H1 (cell line): Measurements from ENCODE around the gene NR2F1-AS1. TPM values are rescaled to one million over a fixed set of nuclear protein-coding genes. Genes with fewer than 3 reads are reported as not detected.

Experiments
- EZH2 ChIP-seq: fragments of 200-600 bp; sonication (generic); IDR thresholded peaks from 2 replicates; pipeline ENCODE4 v1.7.1; 2012; ENCODE audit warnings: low read depth, mild to moderate bottlenecking, moderate library complexity, low read length, inconsistent platforms; ENCODE audit not compliant: severe bottlenecking
- polyA plus RNA-seq, 7 experiments: library from polyadenylated mRNA; depleted of rRNA in 3 of 7; stranded (reverse) in 5 of 7; unstranded in 2 of 7; fragments of >200 nt in 5 of 7; fragments of 200-250 nt in 2 of 7; gene quantifications; 1 replicate in 5 of 7; 2 replicates in 1 of 7; 4 replicates in 1 of 7; pipeline versions ENCODE4 v1.2.1 to v1.2.3, GENCODE V29; 2011 to 2013; ENCODE audit warnings: missing spikeins in 2 of 7, mixed read lengths in 2 of 7
- total RNA-seq: library from RNA; stranded (reverse); fragmentation: NEBNext Ultra II Directional; extraction: Animal tissue kit (Norgen Biotek cat#: 25700); gene quantifications from 2 replicates; pipeline ENCODE4 v1.2.1, GENCODE V29; 2021
- TF ChIP-seq, protein P1 (sequence below), 3 experiments: IDR thresholded peaks; 1 replicate in 2 of 3; 2 replicates in 1 of 3; pipeline versions ENCODE4 v1.5.1 to v1.6.1; 2011; ENCODE audit warnings: low read length in 3 of 3, mild to moderate bottlenecking in 3 of 3, inconsistent platforms in 2 of 3, low read depth in 1 of 3, moderate library complexity in 1 of 3; ENCODE audit not compliant: insufficient read depth in 1 of 3; ENCODE audit errors: control extremely low read depth in 1 of 3

The NR2F1-AS1 gene
- total and polyA plus RNA-seq, 2 of the 8 experiments (the other 6 are each of a cell fraction or from before 2014, with no cell fraction given), result 1.6 to 5.6 TPM

DNA sequence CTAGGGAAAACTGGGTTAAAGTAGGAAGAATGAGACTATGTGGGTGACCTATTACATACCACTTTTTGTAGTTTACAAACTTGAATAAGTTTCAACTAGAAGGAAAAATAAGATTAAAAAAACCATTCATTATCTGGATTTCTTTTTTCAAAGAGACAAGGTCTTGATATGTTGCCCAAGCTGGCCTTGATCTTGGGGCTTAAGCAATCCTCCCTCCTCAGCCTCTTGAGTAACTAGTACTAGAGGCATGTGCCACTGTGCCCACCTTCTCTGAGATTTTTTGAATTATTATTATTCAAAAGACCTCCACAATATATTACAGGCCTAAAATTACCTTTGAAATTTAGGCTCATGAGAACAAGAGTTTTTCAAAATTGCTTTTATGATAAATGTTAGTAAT lies 63.2 kb downstream of the NR2F1-AS1 start (continued):
- TF ChIP-seq, protein P1, sequence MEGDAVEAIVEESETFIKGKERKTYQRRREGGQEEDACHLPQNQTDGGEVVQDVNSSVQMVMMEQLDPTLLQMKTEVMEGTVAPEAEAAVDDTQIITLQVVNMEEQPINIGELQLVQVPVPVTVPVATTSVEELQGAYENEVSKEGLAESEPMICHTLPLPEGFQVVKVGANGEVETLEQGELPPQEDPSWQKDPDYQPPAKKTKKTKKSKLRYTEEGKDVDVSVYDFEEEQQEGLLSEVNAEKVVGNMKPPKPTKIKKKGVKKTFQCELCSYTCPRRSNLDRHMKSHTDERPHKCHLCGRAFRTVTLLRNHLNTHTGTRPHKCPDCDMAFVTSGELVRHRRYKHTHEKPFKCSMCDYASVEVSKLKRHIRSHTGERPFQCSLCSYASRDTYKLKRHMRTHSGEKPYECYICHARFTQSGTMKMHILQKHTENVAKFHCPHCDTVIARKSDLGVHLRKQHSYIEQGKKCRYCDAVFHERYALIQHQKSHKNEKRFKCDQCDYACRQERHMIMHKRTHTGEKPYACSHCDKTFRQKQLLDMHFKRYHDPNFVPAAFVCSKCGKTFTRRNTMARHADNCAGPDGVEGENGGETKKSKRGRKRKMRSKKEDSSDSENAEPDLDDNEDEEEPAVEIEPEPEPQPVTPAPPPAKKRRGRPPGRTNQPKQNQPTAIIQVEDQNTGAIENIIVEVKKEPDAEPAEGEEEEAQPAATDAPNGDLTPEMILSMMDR (IDR thresholded peaks at IDR 0.05; ENCODE audit: control extremely low read depth in 1 of 3, insufficient read depth in 1 of 3, low read depth in 1 of 3, low read length in 3 of 3), result no peak
- TF ChIP-seq EZH2, result no peak
- TF ChIP-seq, all 59 proteins: peak for 0
